ENCODE results near the gene SUMO3.

SUMO3 gene

GRCh38 chr21:44831227-44831860, 13.5 kb upstream of the SUMO3 start:
- Histone ChIP-seq H2AFZ (ENCODE audit: low read depth, low read length, severe bottlenecking) (no peak overlapping the region), H4K20me1 (ENCODE audit: low read depth, low read length) (no peaks in the 10 kb centered on the region), H3K27ac (ENCODE audit: low read depth, low read length) (no peak overlapping the region), H3F3A (ENCODE audit: insufficient read depth) (no peaks in the 10 kb centered on the region), H3K9ac (ENCODE audit: low read length) (no peak overlapping the region), H3K9me2 (replicated peaks; ENCODE audit: insufficient read depth, low read length) (no peaks in the 10 kb centered on the region), H3K4me2 (ENCODE audit: low read depth, low read length, poor library complexity, severe bottlenecking) (no peak overlapping the region), H3K27me3 (ENCODE audit: low read length) (no peaks in the 10 kb centered on the region), H3K4me3 (ENCODE audit: insufficient read depth, low read length, poor library complexity, severe bottlenecking) (no peak overlapping the region), H3K36me3 (ENCODE audit: low read length) (no peaks in the 10 kb centered on the region), H3K79me2 (ENCODE audit: insufficient read depth, low read length) (no peaks in the 10 kb centered on the region), H3K9me3 (ENCODE audit: insufficient read depth, low read length) (peaks cover 20% of the 10 kb centered on the region)
- TF ChIP-seq EZH2phosphoT487 (conservative IDR thresholded peaks at IDR 0.05; ENCODE audit: low read length) (no peak), CTCF (IDR thresholded peaks at IDR 0.05; ENCODE audit: insufficient read depth, low read length, poor library complexity, severe bottlenecking) (no peak)

- Histone ChIP-seq H3K36me3 (ENCODE audit: low read length) (no peaks in the 10 kb centered on the region), H3F3A (ENCODE audit: insufficient read depth) (no peaks in the 10 kb centered on the region), H3K4me2 (ENCODE audit: low read depth, low read length, poor library complexity, severe bottlenecking) (no peak overlapping the region), H3K27me3 (ENCODE audit: low read length) (no peaks in the 10 kb centered on the region), H2AFZ (ENCODE audit: low read depth, low read length, severe bottlenecking) (no peak overlapping the region), H3K9me3 (ENCODE audit: insufficient read depth, low read length) (peaks cover 20% of the 10 kb centered on the region), H3K9ac (ENCODE audit: low read length) (no peak overlapping the region), H3K79me2 (ENCODE audit: insufficient read depth, low read length) (no peaks in the 10 kb centered on the region), H3K9me2 (replicated peaks; ENCODE audit: insufficient read depth, low read length) (no peaks in the 10 kb centered on the region), H4K20me1 (ENCODE audit: low read depth, low read length) (no peaks in the 10 kb centered on the region), H3K27ac (ENCODE audit: low read depth, low read length) (no peak overlapping the region), H3K4me3 (ENCODE audit: insufficient read depth, low read length, poor library complexity, severe bottlenecking) (no peak overlapping the region)
- TF ChIP-seq CTCF (IDR thresholded peaks at IDR 0.05; ENCODE audit: insufficient read depth, low read length, poor library complexity, severe bottlenecking): no peak
- TF ChIP-seq EZH2phosphoT487 (conservative IDR thresholded peaks at IDR 0.05; ENCODE audit: low read length): no peak
Measured at GRCh38 chr21:44829507-44830092, 11.7 kb upstream of the SUMO3 start.

- no peaks in the 10 kb centered on the region for H4K20me1 ChIP-seq (ENCODE audit: low read depth, low read length)
- H3K9ac ChIP-seq (ENCODE audit: low read length): no peak overlapping the region
- H3K9me2 ChIP-seq (replicated peaks; ENCODE audit: insufficient read depth, low read length): no peaks in the 10 kb centered on the region
- no peaks in the 10 kb centered on the region for H3K27me3 ChIP-seq (ENCODE audit: low read length)
- no peaks in the 10 kb centered on the region for H3K79me2 ChIP-seq (ENCODE audit: insufficient read depth, low read length)
- H3K4me2 ChIP-seq (ENCODE audit: low read depth, low read length, poor library complexity, severe bottlenecking): no peak overlapping the region
- H3F3A ChIP-seq (ENCODE audit: insufficient read depth): no peaks in the 10 kb centered on the region
- H3K36me3 ChIP-seq (ENCODE audit: low read length): no peaks in the 10 kb centered on the region
- H3K27ac ChIP-seq (ENCODE audit: low read depth, low read length): no peak overlapping the region
- no peak overlapping the region for H3K4me3 ChIP-seq (ENCODE audit: insufficient read depth, low read length, poor library complexity, severe bottlenecking)
- TF ChIP-seq EZH2phosphoT487 (conservative IDR thresholded peaks at IDR 0.05; ENCODE audit: low read length): no peak
- peaks cover 21% of the 10 kb centered on the region for H3K9me3 ChIP-seq (ENCODE audit: insufficient read depth, low read length)
- H2AFZ ChIP-seq (ENCODE audit: low read depth, low read length, severe bottlenecking): no peak overlapping the region
Measured at GRCh38 chr21:44828362-44829056, 10.6 kb upstream of the SUMO3 start.
